HL-60/S4 treated with phorbol 12-myristate 13-acetate at 8.2 ng/mL for 4 days and 3 days (cell line): ENCODE measurements around the gene TSPAN31.

Experiments used
- in situ Hi-C: fragments of 300-500 bp; cut with MboI; formaldehyde crosslinking; loops from 2 replicates; pipeline ENCODE4 v1.15.0; 2022; ENCODE audit warnings: low sequenced_read_pairs

The TSPAN31 gene

GRCh38 chr12:57765698-57766463, 21.0 kb downstream of the TSPAN31 start:
- in situ Hi-C loops, result no loop called here

- in situ Hi-C loops, result no loop called here
Observed at GRCh38 chr12:57766464-57767304, 21.8 kb downstream of the TSPAN31 start, which contains the start of gene CYP27B1. TSS of gene CYP27B1 (minus strand) at chr12:57767078. CDS start at chr12:57767041, 37 bp downstream.

GRCh38 chr12:57767305-57767698, 22.5 kb downstream of the TSPAN31 start:
- in situ Hi-C loops, result no loop called here

GRCh38 chr12:57767876-57768275, 23.0 kb downstream of the TSPAN31 start:
- in situ Hi-C loops, result no loop called here

GRCh38 chr12:57769594-57769993, 24.8 kb downstream of the TSPAN31 start:
- in situ Hi-C loops, result no loop called here

- in situ Hi-C loops, result no loop called here
Observed at GRCh38 chr12:57770734-57771133, 25.9 kb downstream of the TSPAN31 start.

- in situ Hi-C loops, result no loop called here
Observed at GRCh38 chr12:57771236-57771872, 26.5 kb downstream of the TSPAN31 start.

GRCh38 chr12:57771873-57772428, 27.1 kb downstream of the TSPAN31 start, which contains the start of gene METTL1:
TSS of gene METTL1 (minus strand) at chr12:57772105. CDS start at chr12:57772083, 22 bp downstream.
- in situ Hi-C loops, result no loop called here

GRCh38 chr12:57772429-57773322, 27.8 kb downstream of the TSPAN31 start, which contains the start of gene EEF1AKMT3:
TSS of gene EEF1AKMT3 (plus strand) at chr12:57772614. CDS start at chr12:57772725, 111 bp downstream.
- in situ Hi-C loops, result no loop called here

GRCh38 chr12:57774634-57775033, 29.8 kb downstream of the TSPAN31 start:
- in situ Hi-C loops, result loop anchor here (25.0 kb wide), 1 partner anchor 87 kb away; the partner anchor contains the start of gene OS9

- in situ Hi-C loops, result loop anchor here (25.0 kb wide), 1 partner anchor 88 kb away; the partner anchor contains the start of gene OS9
Observed at GRCh38 chr12:57775044-57775443, 30.2 kb downstream of the TSPAN31 start.

- in situ Hi-C loops, result loop anchor here (25.0 kb wide), 1 partner anchor 88 kb away; the partner anchor contains the start of gene OS9
Observed at GRCh38 chr12:57775563-57776246, 30.9 kb downstream of the TSPAN31 start.

- in situ Hi-C loops, result loop anchor here (25.0 kb wide), 1 partner anchor 89 kb away; the partner anchor contains the start of gene OS9
Observed at GRCh38 chr12:57776247-57776587, 31.4 kb downstream of the TSPAN31 start.

GRCh38 chr12:57777367-57777766, 32.5 kb downstream of the TSPAN31 start:
- in situ Hi-C loops, result loop anchor here (25.0 kb wide), 1 partner anchor 90 kb away; the partner anchor contains the start of gene OS9

GRCh38 chr12:57777911-57778310, 33.1 kb downstream of the TSPAN31 start:
- in situ Hi-C loops, result loop anchor here (25.0 kb wide), 1 partner anchor 91 kb away; the partner anchor contains the start of gene OS9

- in situ Hi-C loops, result loop anchor here (25.0 kb wide), 1 partner anchor 92 kb away; the partner anchor contains the start of gene OS9
Observed at GRCh38 chr12:57779736-57780135, 34.9 kb downstream of the TSPAN31 start.

- in situ Hi-C loops, result loop anchor here (25.0 kb wide), 1 partner anchor 93 kb away; the partner anchor contains the start of gene OS9
Observed at GRCh38 chr12:57780284-57780897, 35.6 kb downstream of the TSPAN31 start.

- in situ Hi-C loops, result loop anchor here (25.0 kb wide), 1 partner anchor 94 kb away; the partner anchor contains the start of gene OS9
Observed at GRCh38 chr12:57781244-57781643, 36.4 kb downstream of the TSPAN31 start.
